NT2/D1 (cell line): ENCODE data around the gene NHS.

Experiments used
- DNase-seq: peaks from one replicate; pipeline ENCODE4 v3.0.0-alpha.2; 2011; ENCODE audit warnings: low read depth, low spot score
- H3K27me3 ChIP-seq: 2 replicates; pipeline ENCODE4 v1.6.0; 2011; ENCODE audit warnings: mild to moderate bottlenecking; ENCODE audit not compliant: insufficient read length, insufficient read depth
- H3K36me3 ChIP-seq: 2 replicates; pipeline ENCODE4 v1.6.1; 2011; ENCODE audit warnings: mild to moderate bottlenecking, low read length, mixed read lengths; ENCODE audit not compliant: insufficient read depth, insufficient read length
- H3K4me1 ChIP-seq: 2 replicates; pipeline ENCODE4 v1.5.1; 2011; ENCODE audit not compliant: insufficient read depth, insufficient read length
- H3K4me3 ChIP-seq: 2 replicates; pipeline ENCODE4 v1.5.1; 2011; ENCODE audit warnings: low read depth; ENCODE audit not compliant: insufficient read length
- H3K9ac ChIP-seq: 2 replicates; pipeline ENCODE4 v1.6.0; 2011; ENCODE audit warnings: low read depth; ENCODE audit not compliant: insufficient read length
- H3K9me3 ChIP-seq: 2 replicates; pipeline ENCODE4 v1.5.1; 2011; ENCODE audit warnings: mild to moderate bottlenecking, low read length; ENCODE audit not compliant: insufficient read depth
- SUZ12 ChIP-seq: IDR thresholded peaks from 2 replicates; pipeline ENCODE4 v1.6.1; 2011; ENCODE audit not compliant: insufficient read length, insufficient read depth; ENCODE audit errors: extremely low read depth
- YY1 ChIP-seq: IDR thresholded peaks from 2 replicates; pipeline ENCODE4 v1.6.1; 2011; ENCODE audit not compliant: insufficient read length, insufficient read depth
- ZNF274 ChIP-seq: IDR thresholded peaks from 2 replicates; pipeline ENCODE4 v1.6.1; 2011; ENCODE audit warnings: mild to moderate bottlenecking, low read depth, low read length

The NHS gene

DNA sequence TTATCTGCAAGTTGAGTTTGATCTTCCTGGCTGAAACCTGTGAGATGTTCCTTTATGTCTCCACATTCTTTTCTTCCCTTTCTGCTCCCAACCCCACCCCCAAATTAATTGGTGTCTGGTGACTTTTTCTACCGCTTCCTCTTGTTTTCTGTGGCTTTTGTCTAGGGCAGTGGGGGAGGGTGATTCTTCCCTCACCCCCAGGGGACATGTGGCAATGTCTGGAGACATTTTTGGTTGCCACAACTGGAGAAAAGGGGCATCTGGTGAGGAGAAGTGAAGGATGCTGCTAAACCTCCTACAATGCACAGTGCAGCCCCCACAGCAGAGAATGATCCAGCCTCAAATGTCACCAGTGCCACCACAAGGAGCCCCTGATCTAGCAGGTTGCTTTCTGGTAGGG is 152.9 kb downstream of the NHS start:
- no peak overlapping the region for H3K4me3 ChIP-seq
- no peak for DNase-seq
- TF ChIP-seq ZNF274 (no peak), YY1 (no peak), SUZ12 (no peak)
- peaks cover 11% of the 10 kb centered on the region for H3K4me1 ChIP-seq
- H3K36me3 ChIP-seq: no peaks in the 10 kb centered on the region
- H3K9me3 ChIP-seq: no peaks in the 10 kb centered on the region
- no peaks in the 10 kb centered on the region for H3K27me3 ChIP-seq
- H3K9ac ChIP-seq: no peak overlapping the region

DNA sequence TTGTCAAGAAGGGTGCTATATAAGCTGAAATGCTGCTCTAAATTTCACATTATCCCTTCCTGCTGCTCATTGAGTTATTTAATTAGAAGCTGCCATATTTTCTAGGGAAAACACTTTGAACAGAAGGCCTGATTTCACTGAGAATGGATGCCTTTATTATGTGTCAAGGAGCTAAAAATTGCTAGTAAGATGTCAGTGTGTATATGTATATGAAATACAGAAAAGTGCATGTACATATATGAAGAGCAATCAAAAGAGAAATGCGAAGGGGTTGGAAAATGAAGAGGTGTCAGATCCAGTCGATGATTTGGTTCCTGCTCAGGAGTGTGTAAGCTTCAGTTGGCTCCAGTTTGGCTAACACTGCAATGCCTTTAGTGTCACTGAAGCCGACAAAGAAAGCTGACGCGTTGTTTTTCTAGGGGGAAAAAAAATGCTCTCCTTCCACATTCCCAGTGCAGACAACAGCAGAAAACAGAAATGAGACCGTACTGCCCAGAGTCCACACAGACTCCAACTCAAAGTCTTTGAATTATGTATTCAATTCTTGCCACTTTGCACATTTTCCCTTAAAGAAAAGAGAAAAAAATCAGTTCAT is 154.2 kb downstream of the NHS start:
- Histone ChIP-seq H3K9ac (no peak overlapping the region), H3K4me1 (peaks cover 11% of the 10 kb centered on the region), H3K36me3 (no peaks in the 10 kb centered on the region), H3K9me3 (no peaks in the 10 kb centered on the region), H3K27me3 (no peaks in the 10 kb centered on the region), H3K4me3 (no peak overlapping the region)
- DNase-seq: no peak
- TF ChIP-seq ZNF274: no peak
- TF ChIP-seq SUZ12: no peak
- TF ChIP-seq YY1: no peak

DNA sequence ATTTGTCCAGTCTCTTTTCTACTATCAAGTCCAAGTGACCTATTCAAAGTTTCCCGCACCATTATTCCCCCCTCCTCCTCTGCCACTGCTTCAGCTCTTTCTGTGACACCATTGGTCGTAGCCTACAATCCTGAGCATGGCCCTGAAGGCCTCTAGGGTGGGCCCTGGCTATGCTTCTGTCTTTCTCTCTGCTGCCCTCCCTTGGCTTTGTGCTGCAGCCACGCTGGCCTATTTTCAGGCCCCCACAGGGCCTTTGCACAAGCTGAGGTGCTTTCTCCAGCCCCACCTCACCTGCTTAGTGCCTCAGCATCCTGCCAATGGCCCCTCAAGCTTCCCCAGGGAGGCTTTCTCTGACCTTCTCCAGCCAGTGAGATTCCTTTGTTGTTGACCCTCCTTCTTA is 156.5 kb downstream of the NHS start:
- no peaks in the 10 kb centered on the region for H3K27me3 ChIP-seq
- peaks cover 9% of the 10 kb centered on the region for H3K4me1 ChIP-seq
- no peak for DNase-seq

DNA sequence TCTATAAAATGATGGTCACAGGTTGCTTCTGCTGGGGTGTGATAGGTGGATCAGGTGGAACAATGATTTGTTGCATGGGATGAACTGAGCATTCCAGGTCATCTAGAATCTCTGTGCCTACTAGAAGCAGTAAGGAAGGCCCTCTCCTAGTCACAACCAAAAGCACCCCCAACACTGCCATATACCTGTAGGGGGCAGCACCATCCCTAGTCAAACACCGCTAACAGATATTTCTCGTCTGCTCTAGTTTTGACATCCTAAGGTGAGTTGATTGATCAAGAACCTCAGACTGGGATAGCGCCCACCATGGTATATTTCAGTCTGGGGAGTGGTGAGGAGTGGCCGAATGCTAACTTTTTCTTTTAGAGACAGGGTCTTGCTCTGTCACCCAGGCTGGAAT is 160.2 kb downstream of the NHS start:
- Histone ChIP-seq H3K36me3 (no peaks in the 10 kb centered on the region), H3K27me3 (no peaks in the 10 kb centered on the region), H3K4me1 (peaks cover 10% of the 10 kb centered on the region), H3K9ac (no peak overlapping the region), H3K4me3 (no peak overlapping the region), H3K9me3 (no peaks in the 10 kb centered on the region)
- no peak for DNase-seq
- no peak for TF ChIP-seq YY1
- TF ChIP-seq SUZ12: no peak
- TF ChIP-seq ZNF274: no peak

More for the DNA sequence above, 156.5 kb downstream of the NHS start:
- Histone ChIP-seq H3K9me3 (no peaks in the 10 kb centered on the region), H3K9ac (no peak overlapping the region), H3K4me3 (no peak overlapping the region), H3K36me3 (no peaks in the 10 kb centered on the region)
- no peak for TF ChIP-seq YY1
- TF ChIP-seq ZNF274: no peak
- no peak for TF ChIP-seq SUZ12

DNA sequence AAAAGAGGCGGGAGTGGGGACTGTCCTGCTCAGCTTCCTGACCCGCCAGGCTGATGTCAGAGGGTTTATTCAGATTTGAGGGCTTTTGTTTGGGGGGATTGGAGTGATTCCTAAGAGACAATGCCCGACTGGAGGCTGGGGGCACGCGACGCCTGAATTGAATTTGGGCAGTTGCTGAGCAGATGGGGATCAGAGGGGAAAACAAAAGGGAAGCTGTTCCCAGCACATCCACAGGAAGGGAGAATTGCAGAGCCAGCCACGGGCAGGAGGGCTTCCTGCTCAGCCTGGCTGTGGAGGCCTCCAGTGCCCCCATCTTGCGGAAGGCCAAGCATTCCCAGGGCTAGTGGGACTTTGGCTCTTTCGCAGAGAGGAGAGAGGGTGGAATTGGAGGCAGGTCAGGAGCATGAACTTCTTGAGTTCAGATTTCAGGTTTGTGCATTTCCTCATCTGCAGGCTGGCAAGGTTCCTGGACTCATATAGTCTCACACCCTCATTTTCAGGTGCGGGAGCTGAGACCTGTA is 162.8 kb downstream of the NHS start:
- H3K4me3 ChIP-seq: no peak overlapping the region
- H3K9ac ChIP-seq: peak overlapping the region; percentile 46
- H3K4me1 ChIP-seq: peaks cover 5% of the 10 kb centered on the region
- no peaks in the 10 kb centered on the region for H3K27me3 ChIP-seq
- peak; percentile 81 for DNase-seq
- TF ChIP-seq ZNF274 (no peak), SUZ12 (no peak), YY1 (no peak)
- H3K9me3 ChIP-seq: no peaks in the 10 kb centered on the region
- H3K36me3 ChIP-seq: no peaks in the 10 kb centered on the region

DNA sequence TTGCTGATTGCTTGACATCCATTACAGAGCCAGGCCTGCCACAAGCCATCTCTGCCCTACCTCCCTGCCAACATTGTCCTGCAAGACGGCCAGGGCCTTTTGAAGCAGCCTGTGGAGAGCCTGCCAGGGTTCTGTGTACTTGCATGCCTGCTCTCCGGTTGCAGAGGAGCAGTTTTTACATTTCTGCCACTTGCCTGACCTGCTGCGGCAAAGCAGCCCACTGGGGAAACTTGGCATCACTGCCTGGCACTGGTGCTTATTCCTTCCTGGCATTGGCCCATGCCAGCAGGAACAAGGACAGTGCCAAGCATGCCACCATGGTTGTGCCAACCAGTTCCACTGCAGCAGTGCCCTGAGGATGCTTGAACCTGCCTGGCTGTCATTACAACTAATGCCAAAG is 167.1 kb downstream of the NHS start:
- Histone ChIP-seq H3K9me3 (no peaks in the 10 kb centered on the region), H3K9ac (no peak overlapping the region), H3K4me3 (no peak overlapping the region), H3K4me1 (peaks cover 5% of the 10 kb centered on the region), H3K36me3 (no peaks in the 10 kb centered on the region), H3K27me3 (no peaks in the 10 kb centered on the region)
- DNase-seq: no peak
- TF ChIP-seq SUZ12 (no peak), YY1 (no peak), ZNF274 (no peak)

DNA sequence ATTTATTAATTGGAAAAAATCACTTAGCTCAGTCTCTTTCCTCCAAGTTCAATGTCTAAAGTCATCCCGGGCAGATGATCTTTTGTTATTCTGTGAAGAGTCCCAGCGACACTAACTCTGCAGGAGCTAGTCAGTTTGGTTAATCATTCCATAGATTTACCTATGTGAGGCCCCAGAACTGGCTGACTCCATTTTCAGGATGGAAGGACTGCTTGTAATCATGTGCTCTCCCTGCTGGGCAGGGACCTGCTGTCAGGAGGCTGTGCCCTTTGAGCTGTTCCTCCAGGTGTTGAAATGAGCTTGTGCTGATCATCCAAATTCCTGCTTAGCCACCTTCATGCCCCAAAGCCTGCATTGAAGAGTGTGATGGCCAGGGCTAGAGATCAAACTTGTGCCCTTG is 169.8 kb downstream of the NHS start:
- no peaks in the 10 kb centered on the region for H3K36me3 ChIP-seq
- DNase-seq: no peak
- no peak overlapping the region for H3K9ac ChIP-seq
- no peak overlapping the region for H3K4me3 ChIP-seq
- peaks cover 10% of the 10 kb centered on the region for H3K4me1 ChIP-seq
- no peaks in the 10 kb centered on the region for H3K9me3 ChIP-seq
- H3K27me3 ChIP-seq: no peaks in the 10 kb centered on the region
- no peak for TF ChIP-seq ZNF274
- no peak for TF ChIP-seq YY1
- no peak for TF ChIP-seq SUZ12
